GM21723 (cell line): ENCODE measurements around the gene KRT23.

ENCODE experiments used
- ATAC-seq: cut with Tn5 transposase; IDR thresholded peaks from one replicate; pipeline ENCODE4 v1.9.1; 2021; ENCODE audit warnings: mild to moderate bottlenecking, moderate library complexity; ENCODE audit not compliant: unreplicated experiment

Gene KRT23

GRCh38 chr17:40937384-40937819 is at the start of gene KRT23:
Gene KRT23, minus strand, starts transcription at chr17:40937646. Its CDS starts 1,043 bp downstream, at chr17:40936603.
- no peak for ATAC-seq

DNA sequence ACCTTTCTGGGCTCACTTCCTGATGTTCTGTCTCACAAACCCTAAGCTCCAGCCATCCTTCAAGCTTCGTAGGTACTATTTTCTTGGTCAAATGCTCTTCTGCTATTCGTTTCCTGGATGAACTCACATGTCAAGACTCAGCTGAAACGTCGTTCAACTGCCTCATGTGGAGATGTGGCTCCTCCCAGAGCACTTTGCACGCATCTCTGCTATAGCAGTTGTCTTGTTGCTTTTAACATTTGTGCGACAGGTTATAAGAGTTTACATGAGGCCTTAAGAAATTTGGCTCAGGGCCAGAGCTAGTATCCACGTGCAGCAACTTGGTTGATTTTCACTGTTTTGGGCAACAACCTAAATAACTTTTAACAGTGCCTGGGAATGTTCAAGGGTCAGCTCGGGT is 49.5 kb upstream of the KRT23 start:
- ATAC-seq: no peak

- ATAC-seq: no peak
Observed at GRCh38 chr17:40984226-40984625, 46.8 kb upstream of the KRT23 start, which contains the start of gene KRT40. Gene KRT40, minus strand, starts transcription at chr17:40984326. Its CDS starts 53 bp downstream, at chr17:40984273.

- no peak for ATAC-seq
Observed at GRCh38 chr17:40981115-40981514, 43.7 kb upstream of the KRT23 start.

GRCh38 chr17:40980596-40980995 is 43.1 kb upstream of the KRT23 start:
- ATAC-seq: no peak

- no peak for ATAC-seq
Observed at GRCh38 chr17:40980117-40980516, 42.7 kb upstream of the KRT23 start.

GRCh38 chr17:40978575-40979151 is 41.2 kb upstream of the KRT23 start:
- ATAC-seq: no peak

DNA sequence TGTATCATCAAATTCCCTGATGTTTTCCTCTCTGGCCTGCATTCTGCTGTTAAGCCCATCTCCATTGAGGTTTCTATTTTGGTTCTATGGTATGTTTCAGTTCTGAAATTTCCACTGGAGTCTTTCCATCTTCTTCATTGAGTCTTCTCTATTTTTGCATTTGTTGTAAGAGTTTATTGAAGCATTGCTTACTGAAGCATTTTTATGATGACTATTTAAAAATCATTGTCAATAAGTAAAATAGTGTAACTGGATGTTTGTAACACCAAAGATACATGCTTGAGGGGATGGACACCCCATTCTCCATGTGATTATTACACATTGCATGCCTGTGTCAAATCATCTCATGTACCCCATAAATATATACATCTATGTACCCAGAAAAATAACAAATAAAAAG is 38.1 kb upstream of the KRT23 start:
- ATAC-seq: no peak

DNA sequence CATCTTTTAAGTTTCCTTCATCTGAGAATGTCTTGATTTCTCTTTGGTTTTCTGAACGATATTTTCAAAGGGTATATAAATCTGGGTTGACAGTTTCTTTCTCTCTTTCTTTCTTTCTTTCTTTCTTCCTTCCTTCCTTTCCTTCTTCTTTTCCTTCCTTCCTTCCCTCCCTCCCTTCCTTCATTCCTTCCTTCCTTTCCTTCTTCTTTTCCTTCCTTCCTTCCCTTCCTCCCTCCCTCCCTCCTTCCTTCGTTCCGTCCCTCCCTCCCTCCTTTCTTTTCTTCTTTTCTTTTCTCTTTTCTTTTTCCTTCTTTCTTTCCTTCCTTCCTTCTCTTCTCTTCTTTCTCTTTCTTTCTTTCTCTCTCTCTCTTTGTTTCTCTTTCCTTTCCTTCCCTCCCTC is 36.9 kb upstream of the KRT23 start:
- ATAC-seq: no peak

- ATAC-seq: no peak
Observed at GRCh38 chr17:40967582-40967981, 30.1 kb upstream of the KRT23 start.

DNA sequence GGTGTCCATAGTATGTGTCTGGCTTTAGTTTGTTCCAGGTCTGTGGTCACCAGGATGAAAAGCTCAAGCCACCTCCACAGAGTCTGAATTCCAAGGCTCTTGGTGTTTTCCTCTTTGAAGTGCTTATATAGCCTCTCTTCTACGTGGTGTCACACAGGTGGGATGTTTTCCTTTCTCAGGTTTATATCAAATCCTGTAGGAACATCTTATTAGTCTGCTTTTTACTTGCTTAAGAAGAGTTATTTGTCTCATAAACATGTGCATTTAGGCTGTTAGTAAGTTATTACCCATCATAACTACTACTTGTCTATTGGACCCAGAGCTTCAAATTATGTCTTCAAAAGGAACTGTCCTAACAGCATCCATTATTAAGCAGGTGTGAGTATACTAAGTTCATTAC is 29.4 kb upstream of the KRT23 start, which contains the start of gene KRT39:
TSS of gene KRT39 (minus strand) at position 101 of the 400 bp plus-strand sequence. CDS start at position 9, 92 bp downstream.
- ATAC-seq: no peak

DNA sequence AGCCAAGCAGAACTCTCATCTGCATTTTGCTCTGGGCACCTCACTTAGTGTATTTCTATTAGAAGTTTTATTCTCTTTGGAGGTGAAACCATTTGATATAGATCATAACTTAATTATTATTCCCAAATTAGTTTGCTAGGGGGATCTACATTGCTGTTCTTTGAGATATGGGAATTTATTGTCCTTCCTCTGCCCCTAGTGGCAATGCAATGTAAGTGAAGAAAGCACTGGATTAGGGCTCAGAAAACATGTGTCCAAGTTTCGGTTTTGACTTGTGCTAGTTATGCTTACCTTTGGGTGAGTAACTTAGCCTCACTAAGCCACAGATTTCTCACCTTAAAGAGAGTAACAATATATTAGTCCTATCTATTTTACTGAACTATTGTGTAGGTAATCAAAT is 26.4 kb upstream of the KRT23 start:
- no peak for ATAC-seq

DNA sequence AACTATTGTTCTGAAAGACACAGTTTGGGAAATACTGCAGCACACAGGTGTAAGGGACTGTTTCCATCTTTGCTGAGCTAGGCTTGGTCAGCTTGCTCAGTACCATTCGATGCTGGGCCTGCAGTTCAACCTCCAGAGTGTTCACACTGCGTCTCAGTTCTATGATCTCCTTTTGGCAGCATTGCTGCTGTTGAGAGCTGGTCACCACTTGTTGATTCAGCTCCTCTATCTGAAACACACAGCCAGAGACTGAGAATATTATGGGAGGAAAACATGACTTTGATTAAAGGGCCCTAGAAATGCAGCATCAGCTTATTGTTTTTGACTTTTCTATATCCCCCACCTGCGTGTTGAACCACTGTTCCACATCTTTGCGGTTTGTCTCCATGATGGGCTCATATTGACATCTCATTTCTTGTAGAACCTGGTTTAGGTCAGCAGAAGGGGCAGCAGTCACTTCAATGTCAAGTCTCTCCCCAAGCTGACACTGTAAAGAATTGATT is 24.7 kb upstream of the KRT23 start:
- no peak for ATAC-seq

DNA sequence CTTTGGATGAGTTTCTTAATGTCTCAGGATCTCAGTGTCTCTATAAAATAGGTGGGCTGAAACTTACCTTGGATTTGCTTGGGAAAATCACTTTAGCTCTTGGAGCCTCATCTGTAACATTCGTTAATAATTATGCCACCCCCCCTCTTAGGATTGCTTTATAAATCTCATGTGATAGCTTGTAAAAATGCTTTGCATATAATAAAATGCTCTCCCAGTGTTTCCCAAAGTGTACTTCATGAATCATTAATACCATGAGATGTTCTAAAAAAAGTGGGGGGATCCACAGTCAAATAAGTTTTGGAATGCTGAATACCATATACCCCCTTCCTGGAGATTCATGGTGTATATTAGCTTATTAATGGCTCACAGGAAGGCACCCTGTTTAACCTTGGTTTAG is 24.1 kb upstream of the KRT23 start:
- no peak for ATAC-seq

- no peak for ATAC-seq
Observed at GRCh38 chr17:40960144-40960543, 22.7 kb upstream of the KRT23 start.

DNA sequence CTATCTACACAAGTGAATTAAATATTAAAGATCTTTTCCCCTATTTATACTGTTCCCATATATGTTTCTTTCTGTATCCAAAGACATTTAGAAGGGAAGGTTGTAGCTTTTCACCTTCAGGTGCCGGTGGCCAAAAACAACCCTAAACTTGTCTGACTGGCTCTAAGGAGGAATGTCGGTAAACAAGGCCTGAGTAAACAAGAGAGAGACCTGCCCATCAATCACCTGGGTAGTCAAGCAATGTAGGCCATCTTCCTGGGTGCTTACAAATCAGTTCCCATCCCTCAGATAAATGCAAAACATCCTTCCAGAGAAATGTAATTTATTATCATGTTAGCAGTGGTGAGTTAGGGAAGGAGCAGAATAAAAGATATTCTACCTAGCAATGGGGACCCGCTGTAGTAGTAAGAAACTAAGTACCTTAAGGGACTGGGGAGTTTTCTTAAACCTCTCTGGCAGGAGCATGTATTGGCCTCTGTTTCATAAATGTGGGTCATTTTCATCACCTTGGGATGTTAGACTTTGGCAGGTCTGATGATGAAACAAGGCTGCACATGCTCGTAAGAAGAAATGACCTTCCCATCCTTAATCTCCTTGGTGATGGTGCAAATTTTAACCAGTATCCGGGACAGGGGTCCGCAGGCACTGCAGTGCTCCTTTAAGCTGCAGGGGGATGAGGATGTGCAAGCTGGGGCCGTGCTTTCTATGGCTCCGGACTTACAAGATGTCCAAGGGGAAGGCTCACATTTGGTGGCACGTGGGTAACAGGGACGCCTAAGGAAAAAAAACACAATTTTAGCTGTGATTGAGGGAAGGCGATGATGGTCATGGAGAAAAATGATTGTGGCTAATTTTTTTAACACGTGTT is 20.9 kb upstream of the KRT23 start:
- no peak for ATAC-seq

- no peak for ATAC-seq
Observed at GRCh38 chr17:40956401-40957254, 19.2 kb upstream of the KRT23 start.

GRCh38 chr17:40953881-40954280 is 16.4 kb upstream of the KRT23 start:
- ATAC-seq: no peak

DNA sequence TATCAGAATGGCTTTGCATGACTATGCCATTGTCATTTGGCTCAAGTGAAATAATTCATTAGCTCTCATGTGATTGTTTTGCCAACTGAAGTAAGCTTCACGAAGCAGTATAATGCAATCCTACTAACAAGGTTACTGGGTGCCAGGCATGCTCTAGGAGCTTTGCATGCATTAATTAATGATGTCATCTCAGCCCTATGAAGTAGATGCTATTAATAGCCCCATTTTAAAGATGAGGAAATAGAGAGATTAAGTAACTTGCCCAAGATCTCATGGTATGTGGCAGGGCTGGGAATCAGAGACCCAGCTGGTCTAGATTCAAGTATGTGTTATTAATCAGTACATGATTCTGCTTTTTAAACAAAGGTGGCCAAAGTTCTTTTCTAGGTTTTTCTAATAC is 15.2 kb upstream of the KRT23 start:
- no peak for ATAC-seq

GRCh38 chr17:40952154-40952553 is 14.7 kb upstream of the KRT23 start:
- no peak for ATAC-seq

DNA sequence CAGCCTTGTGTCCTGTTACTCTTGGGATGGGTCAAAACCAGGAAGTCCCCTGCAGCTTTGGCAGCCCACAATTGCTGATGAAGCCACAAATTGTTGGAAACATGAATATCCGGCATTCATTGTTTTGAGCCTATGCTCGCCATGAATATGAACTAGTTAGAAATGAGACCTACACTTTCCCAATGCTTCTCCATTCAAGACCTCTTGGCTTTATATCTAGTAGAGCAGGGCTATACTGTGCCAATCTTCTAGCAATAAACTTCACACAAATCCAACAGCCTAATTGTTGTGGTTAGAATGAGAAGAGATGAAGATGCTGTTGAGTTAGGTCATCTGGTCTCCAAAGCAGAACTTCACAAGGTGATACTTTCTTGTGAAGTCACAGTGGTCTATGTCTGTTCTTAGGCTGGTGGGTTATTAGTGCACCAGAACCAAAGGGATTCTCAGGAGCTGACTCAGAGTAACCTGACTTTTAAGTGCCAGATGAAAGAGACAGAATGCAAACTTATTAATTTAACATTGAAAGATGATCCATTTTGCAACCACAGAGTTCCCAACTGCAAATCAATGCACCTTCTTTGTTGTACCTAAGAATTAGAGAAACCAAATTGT is 13.7 kb upstream of the KRT23 start:
- ATAC-seq: no peak
